ENCODE measurements around the gene DOP1B.
"Not testable (repeated sequence)": the region's sequence is repeated elsewhere in the genome, so short reads cannot be mapped to it uniquely, and the experiment has no call there.

The DOP1B gene

GRCh38 chr21:36135391-36136102, 21.1 kb upstream of the DOP1B start:
- DNase-seq = peak; percentile 36

- DNase-seq = not testable (repeated sequence)
These were observed 16.8 kb upstream of the DOP1B start for GRCh38 chr21:36139791-36140190.

GRCh38 chr21:36141513-36141925, 15.1 kb upstream of the DOP1B start:
- peak; percentile 81 for DNase-seq

- not testable (repeated sequence) for DNase-seq
These were observed 12.4 kb upstream of the DOP1B start for GRCh38 chr21:36144233-36144632.

- no peak for DNase-seq
These were observed 11.4 kb upstream of the DOP1B start for GRCh38 chr21:36145259-36145658.

- DNase-seq = no peak
These were observed 8.7 kb upstream of the DOP1B start for GRCh38 chr21:36147911-36148310.

- DNase-seq = no peak
These were observed 7.7 kb upstream of the DOP1B start for GRCh38 chr21:36148886-36149285.

- no peak for DNase-seq
These were observed 6.6 kb upstream of the DOP1B start for GRCh38 chr21:36149788-36150711.

GRCh38 chr21:36155603-36156338, 853 bp upstream of the DOP1B start:
- peak; percentile 14 for DNase-seq

- DNase-seq = peak; percentile 100
These were observed 247 bp upstream of the DOP1B start for GRCh38 chr21:36156339-36156814.

- no peak for DNase-seq
These were observed 2.8 kb downstream of the DOP1B start for GRCh38 chr21:36159356-36159921.

- no peak for DNase-seq
These were observed 4.2 kb downstream of the DOP1B start for GRCh38 chr21:36160850-36161178.

- DNase-seq = no peak
These were observed 6.0 kb downstream of the DOP1B start for GRCh38 chr21:36162631-36163030.

GRCh38 chr21:36163750-36164741, 7.4 kb downstream of the DOP1B start:
- DNase-seq = no peak

GRCh38 chr21:36165356-36165755, 8.7 kb downstream of the DOP1B start:
- DNase-seq = no peak

GRCh38 chr21:36166705-36167104, 10.1 kb downstream of the DOP1B start:
- DNase-seq = no peak

- no peak for DNase-seq
These were observed 10.9 kb downstream of the DOP1B start for GRCh38 chr21:36167541-36167940.

- DNase-seq = no peak
These were observed 13.0 kb downstream of the DOP1B start for GRCh38 chr21:36169470-36170128.

GRCh38 chr21:36170823-36171222, 14.2 kb downstream of the DOP1B start:
- DNase-seq = no peak

GRCh38 chr21:36171336-36171735, 14.7 kb downstream of the DOP1B start:
- DNase-seq = no peak

- no peak for DNase-seq
These were observed 15.2 kb downstream of the DOP1B start for GRCh38 chr21:36171741-36172331.

Data from T-helper 9 cell (primary cell).